T-helper 1 cell treated with Interleukin-12 subunit alpha and Interleukin-12 subunit beta and Interleukin-4 antibody, amounts not matched to agents 30 ng/mL and 1 ng/mL, for 36 hours (primary cell): ENCODE results near the gene PCDHGA4. TPM values are rescaled to one million over a fixed set of nuclear protein-coding genes. Genes with fewer than 3 reads are reported as not detected.
"Not testable (repeated sequence)": the region's sequence is repeated elsewhere in the genome, so short reads cannot be mapped to it uniquely, and the experiment has no call there.

Experiments
- intact Hi-C: fragments of 100-400 bp; cut with micrococcal nuclease; formaldehyde crosslinking; loops from one replicate; pipeline ENCODE4 v1.15.1; 2024
- total RNA-seq: library from RNA; stranded (reverse); gene quantifications from 2 replicates; pipeline ENCODE4 v1.2.3, GENCODE V29; 2022

Gene PCDHGA4
- total RNA-seq, 1 donor from 2014 or later = 0.74 TPM

DNA sequence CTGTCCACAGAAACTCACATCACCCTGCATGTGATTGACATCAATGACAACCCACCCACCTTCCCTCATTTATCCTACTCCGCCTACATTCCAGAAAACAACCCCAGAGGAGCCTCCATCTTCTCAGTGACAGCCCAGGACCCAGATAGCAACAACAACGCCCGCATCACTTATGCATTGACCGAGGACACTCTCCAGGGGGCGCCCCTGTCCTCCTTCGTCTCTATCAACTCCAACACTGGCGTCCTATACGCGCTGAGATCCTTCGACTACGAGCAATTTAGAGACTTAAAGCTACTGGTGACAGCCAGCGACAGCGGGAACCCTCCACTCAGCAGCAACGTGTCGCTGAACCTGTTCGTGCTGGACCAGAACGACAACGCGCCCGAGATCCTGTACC is 9.5 kb upstream of the PCDHGA4 start:
- intact Hi-C loops = no loop called here

- intact Hi-C loops = not testable (repeated sequence)
Measured at GRCh38 chr5:141346017-141346416, 8.8 kb upstream of the PCDHGA4 start.

DNA sequence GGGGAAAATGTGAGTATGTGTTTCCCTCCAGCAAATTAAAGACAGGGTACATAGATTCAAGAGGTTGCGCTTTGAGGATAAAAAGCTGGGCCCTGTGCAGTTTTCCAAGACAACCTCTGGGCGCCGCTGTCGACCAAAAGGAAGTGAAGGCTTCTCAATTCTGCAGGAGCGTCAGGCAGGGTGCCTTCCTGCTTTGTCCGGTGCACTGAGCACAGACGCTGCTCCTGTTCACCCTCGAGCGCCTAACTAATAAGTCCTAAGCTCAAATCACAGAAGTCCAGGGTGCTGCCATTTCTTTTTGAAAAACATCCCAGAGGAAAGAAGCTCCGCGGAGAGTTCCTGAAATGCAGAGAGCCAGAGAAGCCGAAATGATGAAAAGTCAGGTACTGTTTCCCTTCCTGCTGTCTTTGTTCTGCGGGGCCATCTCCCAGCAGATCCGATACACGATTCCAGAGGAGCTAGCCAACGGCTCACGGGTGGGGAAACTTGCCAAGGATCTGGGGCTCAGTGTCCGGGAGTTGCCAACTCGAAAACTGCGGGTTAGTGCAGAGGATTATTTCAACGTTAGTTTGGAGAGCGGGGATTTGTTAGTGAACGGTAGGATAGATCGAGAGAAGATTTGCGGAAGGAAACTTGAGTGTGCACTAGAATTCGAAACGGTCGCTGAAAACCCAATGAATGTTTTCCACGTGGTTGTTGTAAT is 4.8 kb upstream of the PCDHGA4 start, which contains the start of gene PCDHGB1:
TSS of gene PCDHGB1 (plus strand) at position 183 of the 703 bp plus-strand sequence. CDS start at position 345, 162 bp downstream.
- intact Hi-C loops = no loop called here

- intact Hi-C loops = no loop called here
Measured at GRCh38 chr5:141351591-141351990, 3.2 kb upstream of the PCDHGA4 start.

DNA sequence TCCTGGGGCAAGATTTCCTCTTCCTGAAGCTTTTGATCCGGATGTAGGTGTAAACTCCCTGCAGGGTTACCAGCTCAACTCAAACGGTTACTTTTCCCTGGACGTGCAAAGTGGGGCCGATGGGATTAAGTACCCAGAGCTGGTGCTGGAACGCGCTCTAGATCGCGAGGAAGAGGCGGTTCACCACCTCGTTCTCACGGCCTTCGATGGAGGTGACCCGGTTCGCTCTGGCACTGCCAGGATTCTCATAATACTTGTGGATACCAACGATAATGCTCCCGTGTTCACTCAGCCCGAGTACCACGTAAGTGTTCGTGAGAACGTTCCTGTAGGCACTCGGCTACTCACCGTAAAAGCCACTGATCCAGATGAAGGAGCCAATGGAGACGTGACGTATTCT is 820 bp downstream of the PCDHGA4 start:
- intact Hi-C loops = loop anchor here (5.0 kb wide), 1 partner anchor 67 kb away; the partner anchor contains the start of gene PCDHGA11

- intact Hi-C loops = loop anchor here (5.0 kb wide), 1 partner anchor 66 kb away; the partner anchor contains the start of gene PCDHGA11
Measured at GRCh38 chr5:141356133-141356532, 1.3 kb downstream of the PCDHGA4 start.

DNA sequence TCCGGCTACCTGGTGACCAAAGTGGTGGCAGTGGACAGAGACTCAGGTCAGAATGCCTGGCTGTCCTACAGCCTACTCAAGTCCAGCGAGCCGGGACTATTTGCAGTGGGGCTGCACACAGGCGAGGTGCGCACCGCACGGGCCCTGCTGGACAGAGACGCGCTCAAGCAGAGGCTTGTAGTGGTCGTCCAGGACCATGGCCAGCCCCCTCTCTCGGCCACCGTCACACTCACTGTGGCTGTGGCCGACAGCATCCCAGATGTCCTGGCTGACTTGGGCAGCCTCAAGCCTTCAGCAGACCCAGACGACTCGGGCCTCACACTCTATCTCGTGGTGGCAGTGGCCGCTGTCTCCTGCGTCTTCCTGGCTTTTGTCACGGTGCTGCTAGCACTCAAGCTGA is 2.1 kb downstream of the PCDHGA4 start:
- intact Hi-C loops = loop anchor here (5.0 kb wide), 1 partner anchor 65 kb away; the partner anchor contains the start of gene PCDHGA11

DNA sequence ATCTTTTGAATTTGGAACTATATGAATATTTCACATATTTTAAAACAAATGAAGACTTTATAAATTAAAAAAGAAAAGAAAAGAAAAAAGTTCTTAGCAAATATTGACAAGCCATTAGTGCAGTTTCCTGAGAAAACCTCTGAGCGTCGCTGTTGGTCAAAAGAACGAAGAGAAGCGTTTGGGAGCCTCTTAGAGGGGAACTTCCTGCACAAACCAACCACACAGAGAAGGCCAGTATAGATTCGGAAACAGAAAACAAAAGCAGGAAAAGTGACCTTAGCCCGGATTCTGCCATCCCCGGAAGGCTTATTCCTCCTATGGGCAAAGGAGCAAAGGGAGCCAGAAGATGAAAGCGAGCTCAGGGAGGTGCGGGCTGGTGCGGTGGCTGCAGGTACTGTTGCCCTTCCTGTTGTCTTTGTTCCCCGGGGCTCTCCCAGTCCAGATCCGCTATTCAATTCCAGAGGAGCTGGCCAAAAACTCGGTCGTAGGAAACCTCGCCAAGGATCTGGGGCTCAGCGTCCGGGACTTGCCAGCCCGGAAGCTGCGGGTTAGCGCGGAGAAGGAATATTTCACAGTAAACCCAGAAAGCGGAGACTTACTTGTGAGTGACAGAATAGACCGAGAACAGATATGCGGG is 5.1 kb downstream of the PCDHGA4 start, which contains the start of gene PCDHGB2:
TSS of gene PCDHGB2 (plus strand) at position 205 of the 637 bp plus-strand sequence. CDS start at position 347, 142 bp downstream.
- intact Hi-C loops = loop anchor here (1.0 to 10.0 kb wide), 11 partner anchors 37 to 535 kb away; partner anchors contain the start of genes PCDHA11, PCDHA5, PCDHA6 and PCDHB10

GRCh38 chr5:141360685-141361084 is 5.9 kb downstream of the PCDHGA4 start:
- intact Hi-C loops = loop anchor here (5.0 to 10.0 kb wide), 6 partner anchors 37 to 536 kb away; partner anchors contain the start of genes PCDHA11, PCDHA5, PCDHA6 and PCDHB10

DNA sequence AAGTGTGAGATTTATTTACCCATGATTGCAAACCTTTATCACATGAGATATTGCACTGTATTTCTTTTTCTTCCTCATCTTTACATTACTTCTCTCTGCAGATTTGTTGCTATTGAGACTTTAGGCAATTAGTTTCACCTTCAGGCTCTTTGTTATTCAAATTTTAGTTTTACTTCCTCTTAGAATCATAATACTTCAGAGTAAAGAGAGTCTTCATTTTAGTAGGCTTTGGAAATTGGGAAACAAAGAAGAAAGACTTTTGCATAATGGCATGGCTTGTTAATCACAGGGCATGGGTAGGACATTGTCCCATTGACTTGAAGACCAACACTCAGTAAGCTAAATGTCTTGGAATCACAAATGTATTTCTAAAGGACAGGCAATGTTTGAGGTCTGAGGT is 7.9 kb downstream of the PCDHGA4 start:
- intact Hi-C loops = loop anchor here (5.0 to 10.0 kb wide), 6 partner anchors 35 to 538 kb away; partner anchors contain the start of genes PCDHA11, PCDHA5, PCDHA6 and PCDHB10

- intact Hi-C loops = loop anchor here (5.0 to 10.0 kb wide), 6 partner anchors 33 to 539 kb away; partner anchors contain the start of genes PCDHA11, PCDHA5, PCDHA6 and PCDHB10
Measured at GRCh38 chr5:141363952-141364660, 9.3 kb downstream of the PCDHGA4 start, which contains the start of gene PCDHGA5. Gene PCDHGA5 (plus strand): TSS chr5:141364162. CDS start chr5:141364331, 169 bp downstream.

DNA sequence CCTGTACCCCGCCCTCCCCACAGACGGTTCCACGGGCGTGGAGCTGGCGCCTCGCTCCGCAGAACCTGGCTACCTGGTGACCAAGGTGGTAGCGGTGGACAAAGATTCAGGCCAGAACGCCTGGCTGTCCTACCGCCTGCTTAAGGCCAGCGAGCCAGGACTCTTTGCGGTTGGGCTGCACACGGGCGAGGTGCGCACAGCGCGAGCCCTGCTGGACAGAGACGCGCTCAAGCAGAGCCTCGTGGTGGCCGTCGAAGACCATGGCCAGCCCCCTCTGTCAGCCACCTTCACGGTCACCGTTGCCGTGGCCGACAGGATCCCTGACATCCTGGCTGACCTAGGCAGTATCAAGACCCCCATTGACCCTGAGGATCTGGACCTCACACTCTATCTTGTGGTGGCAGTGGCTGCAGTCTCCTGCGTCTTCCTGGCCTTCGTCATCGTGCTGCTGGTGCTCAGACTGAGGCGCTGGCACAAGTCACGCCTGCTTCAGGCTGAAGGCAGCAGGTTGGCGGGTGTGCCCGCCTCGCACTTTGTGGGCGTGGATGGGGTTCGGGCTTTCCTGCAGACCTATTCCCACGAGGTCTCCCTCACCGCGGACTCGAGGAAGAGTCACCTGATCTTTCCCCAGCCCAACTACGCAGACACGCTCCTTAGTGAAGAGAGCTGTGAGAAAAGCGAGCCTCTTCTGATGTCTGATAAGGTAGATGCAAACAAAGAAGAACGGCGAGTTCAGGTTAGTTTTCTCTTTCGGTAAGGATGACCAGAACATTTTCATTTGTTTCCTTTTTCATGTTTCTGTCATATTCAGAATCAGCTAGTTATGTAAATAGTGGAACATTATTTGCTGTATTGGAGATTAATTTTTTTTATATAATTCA is 11.4 kb downstream of the PCDHGA4 start:
- intact Hi-C loops = loop anchor here (10.0 kb wide), 4 partner anchors 131 to 541 kb away; partner anchors contain the start of genes PCDHA11, PCDHA5, PCDHA6 and PCDHB10

- intact Hi-C loops = loop anchor here (5.0 to 10.0 kb wide), 5 partner anchors 43 to 545 kb away; partner anchors contain the start of genes PCDHA11, PCDHA5, PCDHA6 and PCDHB10
Measured at GRCh38 chr5:141369994-141370848, 15.4 kb downstream of the PCDHGA4 start, which contains the start of gene PCDHGB3. Gene PCDHGB3 (plus strand): TSS chr5:141370242. CDS start chr5:141370395, 153 bp downstream.

GRCh38 chr5:141371572-141372475 is 17.0 kb downstream of the PCDHGA4 start:
- intact Hi-C loops = loop anchor here (5.0 kb wide), 1 partner anchor 45 kb away; no protein-coding TSS in a partner anchor

GRCh38 chr5:141373673-141374317 is 19.0 kb downstream of the PCDHGA4 start, which contains the start of gene PCDHGA6:
Gene PCDHGA6 (plus strand): TSS chr5:141373891. CDS start chr5:141374084, 193 bp downstream.
- intact Hi-C loops = loop anchor here (5.0 kb wide), 1 partner anchor 46 kb away; no protein-coding TSS in a partner anchor

DNA sequence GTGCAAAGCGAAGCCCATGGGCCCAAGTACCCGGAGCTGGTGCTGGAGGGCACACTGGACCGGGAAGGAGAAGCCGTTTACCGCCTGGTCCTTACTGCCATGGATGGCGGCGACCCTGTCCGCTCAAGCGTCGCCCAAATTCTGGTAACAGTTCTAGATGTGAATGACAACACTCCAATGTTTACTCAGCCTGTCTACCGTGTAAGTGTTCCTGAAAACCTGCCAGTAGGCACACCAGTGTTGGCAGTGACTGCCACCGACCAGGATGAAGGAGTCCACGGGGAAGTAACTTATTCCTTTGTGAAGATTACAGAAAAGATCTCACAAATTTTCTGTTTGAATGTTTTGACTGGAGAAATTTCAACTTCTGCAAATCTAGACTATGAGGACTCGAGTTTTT is 19.8 kb downstream of the PCDHGA4 start:
- intact Hi-C loops = loop anchor here (5.0 kb wide), 1 partner anchor 47 kb away; no protein-coding TSS in a partner anchor
